Measurements from ENCODE around the gene EHMT1. TPM values are rescaled to one million over a fixed set of nuclear protein-coding genes. Genes with fewer than 3 reads are reported as not detected.

Gene EHMT1
- total and polyA plus RNA-seq, 10 of the 15 experiments (the other 5 are each of a cell fraction or from before 2014, with no cell fraction given): 2.9 to 100 (median 48.1) TPM

- Histone ChIP-seq H3K36me3 (ENCODE audit: control insufficient read depth in 2 of 2, insufficient read depth in 2 of 2, low read length in 1 of 2) (peaks cover 25 to 31% of the 10 kb centered on the region in 2 experiments), H3K27me3 (replicated peaks in 1 of 2; ENCODE audit: control insufficient read depth in 2 of 2, insufficient read depth in 2 of 2, low read length in 1 of 2) (no peaks in the 10 kb centered on the region), H3K9ac (ENCODE audit: control insufficient read depth, insufficient read depth, low read length) (no peak overlapping the region), H3K79me2 (ENCODE audit: control insufficient read depth, insufficient read depth, low read length) (peaks cover 2% of the 10 kb centered on the region), H3K4me1 (ENCODE audit: control insufficient read depth, insufficient read depth, low read length) (peaks cover 10% of the 10 kb centered on the region), H3K4me2 (ENCODE audit: control insufficient read depth, insufficient read depth) (no peak overlapping the region), H3K9me3 (replicated peaks; ENCODE audit: control insufficient read depth, insufficient read depth, low read length) (peaks cover 43% of the 10 kb centered on the region), H3K27ac (ENCODE audit: control insufficient read depth, insufficient read depth) (no peak overlapping the region), H3K4me3 (no peak overlapping the region), H4K20me1 (ENCODE audit: control insufficient read depth, insufficient read depth) (no peaks in the 10 kb centered on the region), H2AFZ (ENCODE audit: control insufficient read depth, low read depth, low read length) (no peak overlapping the region)
- RAD21 ChIA-PET (ENCODE audit: unreplicated experiment): interaction anchor here (1.6 kb wide), 1 partner anchor 28 kb away, joined by 4 read pairs; no protein-coding TSS in a partner anchor
- in situ Hi-C loops (cut with MboI): no loop called here
- BruUV-seq (replicated peaks): no TSS peak
- ATAC-seq (no peak), FAIRE-seq (no peak), DNase-seq (ENCODE audit: low read depth, low spot score) (no peak)
- TF ChIP-seq NFYB (IDR thresholded peaks at IDR 0.05; ENCODE audit: insufficient read depth, low read depth, low read length) (no peak), NFYA (IDR thresholded peaks at IDR 0.05; ENCODE audit: borderline replicate concordance, low read depth, low read length) (no peak), REST (IDR thresholded peaks at IDR 0.05; ENCODE audit: low read depth, low read length) (no peak)
- intact Hi-C loops (cut with micrococcal nuclease; ENCODE audit: unreplicated experiment): no loop called here
- SMC1A ChIA-PET (ENCODE audit: uncharacterized antibody, unreplicated experiment): interaction anchor here (1.0 kb wide), 1 partner anchor 105 kb away, joined by 3 read pairs; no protein-coding TSS in a partner anchor
- CTCF ChIA-PET: no interaction called here
- POLR2A ChIA-PET: interaction anchor here (0.6 kb wide), 1 partner anchor 35 kb away, joined by 4 read pairs; no protein-coding TSS in a partner anchor
- WGBS (ENCODE audit: insufficient coverage, insufficient replicate concordance, low lambda C conversion rate, missing lambda C conversion rate): over 99% methylated on average over 6 of the region's 6 CpGs
These were observed 114.6 kb downstream of the EHMT1 start for GRCh38 chr9:137733429-137733828.

Measured in GM12878 (cell line).